Measurements from ENCODE around the gene SLIT3.

DNA sequence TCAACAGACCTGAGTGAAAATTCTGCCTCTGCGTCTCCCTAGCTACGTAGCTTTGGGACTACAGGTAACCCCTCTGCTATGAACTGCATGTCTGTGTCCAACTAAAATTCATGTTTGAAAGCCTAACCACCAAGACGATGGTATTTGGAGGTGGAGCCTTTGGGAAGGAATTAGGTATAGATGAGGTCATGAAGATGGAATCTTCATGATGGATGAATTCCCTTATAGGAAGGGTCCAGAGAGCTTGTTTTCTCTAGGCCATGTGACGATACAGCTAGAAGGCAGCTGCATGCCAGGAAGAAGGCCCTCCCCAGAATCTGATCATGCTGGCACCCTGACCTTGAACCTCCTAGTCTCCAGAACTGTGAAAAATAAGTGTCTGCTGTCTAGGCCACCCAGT, 296.4 kb downstream of the SLIT3 start:
- TF ChIP-seq POLR2A (IDR thresholded peaks at IDR 0.05; ENCODE audit: low read depth, low read length), result no peak
- no peak for TF ChIP-seq POU2F2 (IDR thresholded peaks at IDR 0.05; ENCODE audit: low read depth, low read length)
- TF ChIP-seq POLR2AphosphoS5 (IDR thresholded peaks at IDR 0.05; ENCODE audit: low read depth, low read length), result no peak
- no peak for TF ChIP-seq TAF1 (IDR thresholded peaks at IDR 0.05; ENCODE audit: low read depth, low read length)
- TF ChIP-seq SPI1 (IDR thresholded peaks at IDR 0.05; ENCODE audit: low read depth, low read length), result no peak
- no peak for TF ChIP-seq PAX5 (IDR thresholded peaks at IDR 0.05; ENCODE audit: insufficient read depth, low read length, severe bottlenecking)

Data from GM12891 (cell line).